GM12878 (cell line): ENCODE results near the gene NKX2-3. TPM values are rescaled to one million over a fixed set of nuclear protein-coding genes. Genes with fewer than 3 reads are reported as not detected.

Experiments
- ATAC-seq: fragments of 200-7000 bp; cut with Tn5 transposase; 3 replicates; pipeline ENCODE4 v1.9.1; 2020; ENCODE audit warnings: mild to moderate bottlenecking, moderate library complexity
- BruUV-seq: library from RNA; stranded (reverse); fragments of 400-500 nt; replicated peaks from 2 replicates; lab custom pipeline; 2021; lab: Mats Ljungman, UMichigan
- CTCF ChIA-PET: fragments of 300-600 bp; sonication (Branson Sonifier 250); formaldehyde crosslinking; extraction: SDS; loops from one replicate; lab custom pipeline; 2021; ENCODE audit warnings: inconsistent platforms; lab: Yijun Ruan, JAX
- POLR2A ChIA-PET: fragments of 350-600 bp; formaldehyde crosslinking; extraction: SDS; loops from one replicate; lab custom pipeline; 2021; ENCODE audit warnings: inconsistent platforms; lab: Charles Lee
- RAD21 ChIA-PET: fragments of 300-600 bp; sonication (Branson Sonifier 250); formaldehyde crosslinking; loops from one replicate; lab custom pipeline; 2023; ENCODE audit warnings: antibody characterized with exemption; ENCODE audit not compliant: unreplicated experiment; lab: Charles Lee
- SMC1A ChIA-PET: fragments of 300-600 bp; sonication (Branson Sonifier 250); formaldehyde crosslinking; loops from one replicate; lab custom pipeline; 2023; ENCODE audit not compliant: unreplicated experiment, uncharacterized antibody; lab: Charles Lee
- DNase-seq: peaks from one replicate; pipeline ENCODE4 v3.0.0-alpha.2; 2011; ENCODE audit warnings: low read depth, low spot score
- FAIRE-seq: peaks from 3 replicates; lab custom pipeline; 2011; peaks lifted over from hg19 to GRCh38; lab: Jason Lieb, UNC
- H2AFZ ChIP-seq: 2 replicates; pipeline ENCODE4 v1.6.0; 2011; ENCODE audit warnings: low read depth, low read length, control low read depth; ENCODE audit not compliant: control insufficient read depth
- H3K27ac ChIP-seq: 2 replicates; pipeline ENCODE4 v1.5.1; 2011; ENCODE audit warnings: control low read depth; ENCODE audit not compliant: control insufficient read depth, insufficient read depth
- H3K27me3 ChIP-seq, 2 experiments: replicated peaks in 1 of 2; 2 replicates each; pipeline versions ENCODE4 v1.6.0 to v1.6.1; 2011; ENCODE audit warnings: low read length in 1 of 2; ENCODE audit not compliant: control insufficient read depth in 2 of 2, insufficient read depth in 2 of 2
- H3K36me3 ChIP-seq, 2 experiments: 2 replicates each; pipeline ENCODE4 v1.5.1; 2011; ENCODE audit warnings: low read length in 1 of 2; ENCODE audit not compliant: control insufficient read depth in 2 of 2, insufficient read depth in 2 of 2
- H3K4me1 ChIP-seq: 2 replicates; pipeline ENCODE4 v1.6.1; 2011; ENCODE audit warnings: mild to moderate bottlenecking, low read length, moderate library complexity, mixed read lengths; ENCODE audit not compliant: control insufficient read depth, insufficient read depth
- H3K4me2 ChIP-seq: 2 replicates; pipeline ENCODE4 v1.6.0; 2011; ENCODE audit warnings: control low read depth; ENCODE audit not compliant: control insufficient read depth, insufficient read depth
- H3K4me3 ChIP-seq: fragments of 200-600 bp; sonication (generic); 2 replicates; pipeline ENCODE4 v1.5.1; 2016
- H3K79me2 ChIP-seq: 2 replicates; pipeline ENCODE4 v1.6.0; 2011; ENCODE audit warnings: low read length; ENCODE audit not compliant: control insufficient read depth, insufficient read depth
- H3K9ac ChIP-seq: 2 replicates; pipeline ENCODE4 v1.8.0; 2011; ENCODE audit warnings: low read length, control low read depth, mixed read lengths; ENCODE audit not compliant: control insufficient read depth, insufficient read depth
- H3K9me3 ChIP-seq: replicated peaks from 3 replicates; pipeline ENCODE4 v1.5.1; 2011; ENCODE audit warnings: mild to moderate bottlenecking, low read length; ENCODE audit not compliant: control insufficient read depth, insufficient read depth
- H4K20me1 ChIP-seq: 2 replicates; pipeline ENCODE4 v1.6.0; 2011; ENCODE audit not compliant: control insufficient read depth, insufficient read depth
- BHLHE40 ChIP-seq, 2 experiments: fragments of 450-650 bp in 1 of 2; IDR thresholded peaks; 2 replicates each; pipeline ENCODE4 v1.6.1; 2011 to 2017; ENCODE audit warnings: low read depth in 2 of 2, borderline replicate concordance in 1 of 2, improper control_type of control experiment in 1 of 2, low read length in 1 of 2, mild to moderate bottlenecking in 1 of 2
- BRCA1 ChIP-seq: IDR thresholded peaks from 2 replicates; pipeline ENCODE4 v1.6.1; 2011; ENCODE audit warnings: low read depth, low read length, improper control_type of control experiment
- CBFB ChIP-seq: IDR thresholded peaks from 2 replicates; pipeline ENCODE4 v1.6.1; 2016; ENCODE audit warnings: antibody characterized with exemption, low read depth
- CREB1 ChIP-seq: IDR thresholded peaks from 2 replicates; pipeline ENCODE4 v1.6.1; 2012; ENCODE audit warnings: low read depth, mild to moderate bottlenecking, inconsistent platforms
- E2F8 ChIP-seq: fragments of 450-650 bp; IDR thresholded peaks from 2 replicates; pipeline ENCODE4 v1.6.1; 2018; ENCODE audit warnings: mild to moderate bottlenecking, low read depth, moderate library complexity; ENCODE audit not compliant: partially characterized antibody
- FOXM1 ChIP-seq: IDR thresholded peaks from 2 replicates; pipeline ENCODE4 v1.6.1; 2012; ENCODE audit warnings: low read depth, mild to moderate bottlenecking, inconsistent platforms, low read length, moderate library complexity
- IRF3 ChIP-seq: fragments of 450-650 bp; IDR thresholded peaks from 2 replicates; pipeline ENCODE4 v1.6.1; 2014; ENCODE audit warnings: mild to moderate bottlenecking
- KDM1A ChIP-seq: fragments of 200-600 bp; sonication (generic); IDR thresholded peaks from 2 replicates; pipeline ENCODE4 v1.6.1; 2016; ENCODE audit warnings: borderline replicate concordance
- NFIC ChIP-seq: IDR thresholded peaks from 2 replicates; pipeline ENCODE4 v1.6.1; 2012; ENCODE audit warnings: low read depth, mild to moderate bottlenecking, inconsistent platforms, low read length, moderate library complexity
- NR2C1 ChIP-seq: fragments of 450-650 bp; IDR thresholded peaks from 2 replicates; pipeline ENCODE4 v1.6.1; 2017; ENCODE audit warnings: antibody characterized with exemption, mild to moderate bottlenecking, moderate library complexity
- PRDM15 ChIP-seq: fragments of 450-650 bp; formaldehyde crosslinking; IDR thresholded peaks from 2 replicates; pipeline ENCODE4 v1.4.0; 2020; ENCODE audit warnings: mild to moderate bottlenecking, moderate library complexity
- SIN3A ChIP-seq: IDR thresholded peaks from 2 replicates; pipeline ENCODE4 v1.6.1; 2012; ENCODE audit warnings: low read depth, low read length, improper control_type of control experiment
- SMARCA5 ChIP-seq: fragments of 450-650 bp; IDR thresholded peaks from 2 replicates; pipeline ENCODE4 v1.6.1; 2017; ENCODE audit warnings: mild to moderate bottlenecking
- SP1 ChIP-seq: IDR thresholded peaks from one replicate; pipeline ENCODE4 v1.6.1; 2011; ENCODE audit warnings: low read depth, low read length
- ZNF217 ChIP-seq: fragments of 450-650 bp; IDR thresholded peaks from 2 replicates; pipeline ENCODE4 v1.6.1; 2017; ENCODE audit warnings: antibody characterized with exemption, mild to moderate bottlenecking
- ZNF622 ChIP-seq: fragments of 450-650 bp; IDR thresholded peaks from 2 replicates; pipeline ENCODE4 v1.6.1; 2017; ENCODE audit warnings: mild to moderate bottlenecking, inconsistent platforms
- WGBS: methylation state at CpG from one replicate; pipeline ENCODE4 v1.1.6; 2016; ENCODE audit warnings: low lambda C conversion rate; ENCODE audit not compliant: insufficient replicate concordance, insufficient coverage; ENCODE audit errors: missing lambda C conversion rate; 5-methylcytosine and 5-hydroxymethylcytosine counted together
- in situ Hi-C: fragments of 300-500 bp; cut with MboI; formaldehyde crosslinking; loops from 9 replicates; pipeline ENCODE4 v1.14.3; 2018; ENCODE audit warnings: mixed read lengths
- intact Hi-C: fragments of 100-400 bp; cut with micrococcal nuclease; formaldehyde crosslinking; loops from one replicate; pipeline ENCODE4 v1.14.2; 2022; ENCODE audit not compliant: unreplicated experiment
- polyA plus RNA-seq, 11 experiments: library from polyadenylated mRNA; depleted of rRNA in 4 of 11; unstranded in 6 of 11; stranded (reverse) in 5 of 11; fragments of >200 nt; fragmentation: Nextera tagmentation in 4 of 11; fragmentation: Illumina TruSeq in 1 of 11; extraction: Ambion mirVana in 4 of 11; extraction: Trizol in 1 of 11; gene quantifications; 1 replicate in 1 of 11; 2 replicates in 10 of 11; pipeline versions ENCODE4 v1.2.1 to v1.2.3, GENCODE V29; 2011 to 2016; ENCODE audit warnings: inconsistent platforms in 2 of 11, missing spikeins in 2 of 11, low read depth in 1 of 11
- total RNA-seq, 4 experiments: library from RNA; depleted of rRNA in 3 of 4; stranded (reverse); fragments of >200 nt in 3 of 4; fragmentation: Illumina TruSeq in 1 of 4; extraction: Trizol in 1 of 4; gene quantifications; 2 replicates each; pipeline versions ENCODE4 v1.2.1 to v1.2.3, GENCODE V29; 2013 to 2021

Gene NKX2-3
- total and polyA plus RNA-seq, 10 of the 15 experiments (the other 5 are each of a cell fraction or from before 2014, with no cell fraction given), result not detected

GRCh38 chr10:99530108-99531025 is 2.4 kb upstream of the NKX2-3 start:
- H4K20me1 ChIP-seq, result no peaks in the 10 kb centered on the region
- SMC1A ChIA-PET, result no interaction called here
- H3K4me3 ChIP-seq, result no peak overlapping the region
- intact Hi-C loops (no loop called here), in situ Hi-C loops (no loop called here)
- FAIRE-seq (no peak), DNase-seq (no peak), ATAC-seq (no peak)
- 38% methylated on average over 45 of the region's 46 CpGs for WGBS
- H3K9ac ChIP-seq, result no peak overlapping the region
- H3K79me2 ChIP-seq, result no peaks in the 10 kb centered on the region
- POLR2A ChIA-PET, result no interaction called here
- RAD21 ChIA-PET, result no interaction called here
- peaks cover 22 to 41% of the 10 kb centered on the region in 2 experiments for H3K27me3 ChIP-seq
- no peak overlapping the region for H2AFZ ChIP-seq
- peaks cover 3% of the 10 kb centered on the region; the same call in 2 of the 3 replicates for H3K9me3 ChIP-seq
- no peak overlapping the region for H3K27ac ChIP-seq
- no peak overlapping the region for H3K4me2 ChIP-seq
- no peaks in the 10 kb centered on the region for H3K4me1 ChIP-seq
- CTCF ChIA-PET, result no interaction called here
- no TSS peak for BruUV-seq
- no peaks in the 10 kb centered on the region for H3K36me3 ChIP-seq
- TF ChIP-seq PRDM15 (CRISPR knock-in tag) (no peak), ZNF217 (no peak), CBFB (no peak), E2F8 (no peak), ZNF622 (no peak), FOXM1 (no peak), IRF3 (no peak), KDM1A (no peak), NR2C1 (no peak), BHLHE40 (IDR thresholded peaks at IDR 0.05; ENCODE audit: borderline replicate concordance in 1 of 2, low read depth in 2 of 2, low read length in 1 of 2) (no peak), SIN3A (no peak), NFIC (no peak), BRCA1 (no peak), CREB1 (no peak), SMARCA5 (no peak), SP1 (no peak)
